ENCODE results near the gene UQCC2.

Gene UQCC2

GRCh38 chr6:33691456-33692077 is 19.9 kb downstream of the UQCC2 start:
- DNase-seq (ENCODE audit: low read depth, low spot score), result no peak

- DNase-seq (ENCODE audit: low read depth, low spot score), result no peak
These were observed 20.7 kb downstream of the UQCC2 start for GRCh38 chr6:33690766-33691165.

- DNase-seq (ENCODE audit: low read depth, low spot score), result no peak
These were observed 21.6 kb downstream of the UQCC2 start for GRCh38 chr6:33689879-33690278.

- DNase-seq (ENCODE audit: low read depth, low spot score), result no peak
These were observed 22.4 kb downstream of the UQCC2 start for GRCh38 chr6:33689148-33689494.

GRCh38 chr6:33688451-33689147 is 22.9 kb downstream of the UQCC2 start:
- no peak for DNase-seq (ENCODE audit: low read depth, low spot score)

- no peak for DNase-seq (ENCODE audit: low read depth, low spot score)
These were observed 23.5 kb downstream of the UQCC2 start for GRCh38 chr6:33688006-33688405.

GRCh38 chr6:33686981-33687975 is 24.2 kb downstream of the UQCC2 start:
- no peak for DNase-seq (ENCODE audit: low read depth, low spot score)

- DNase-seq (ENCODE audit: low read depth, low spot score), result no peak
These were observed 25.1 kb downstream of the UQCC2 start for GRCh38 chr6:33686225-33686924.

- no peak for DNase-seq (ENCODE audit: low read depth, low spot score)
These were observed 25.9 kb downstream of the UQCC2 start for GRCh38 chr6:33685411-33686224.

- DNase-seq (ENCODE audit: low read depth, low spot score), result no peak
These were observed 26.5 kb downstream of the UQCC2 start for GRCh38 chr6:33684983-33685382.

GRCh38 chr6:33684428-33684896 is 27.0 kb downstream of the UQCC2 start:
- no peak for DNase-seq (ENCODE audit: low read depth, low spot score)

- DNase-seq (ENCODE audit: low read depth, low spot score), result no peak
These were observed 27.7 kb downstream of the UQCC2 start for GRCh38 chr6:33683576-33684427.

- no peak for DNase-seq (ENCODE audit: low read depth, low spot score)
These were observed 28.4 kb downstream of the UQCC2 start for GRCh38 chr6:33683051-33683571.

GRCh38 chr6:33682341-33682740 is 29.2 kb downstream of the UQCC2 start:
- no peak for DNase-seq (ENCODE audit: low read depth, low spot score)

- DNase-seq (ENCODE audit: low read depth, low spot score), result no peak
These were observed 31.7 kb downstream of the UQCC2 start for GRCh38 chr6:33679761-33680160.

- no peak for DNase-seq (ENCODE audit: low read depth, low spot score)
These were observed 32.5 kb downstream of the UQCC2 start for GRCh38 chr6:33678932-33679490.

- no peak for DNase-seq (ENCODE audit: low read depth, low spot score)
These were observed 33.1 kb downstream of the UQCC2 start for GRCh38 chr6:33678233-33678931.

GRCh38 chr6:33677689-33678088 is 33.8 kb downstream of the UQCC2 start:
- DNase-seq (ENCODE audit: low read depth, low spot score), result no peak
